Measurements from ENCODE around the gene PLXDC1.

Gene PLXDC1

DNA sequence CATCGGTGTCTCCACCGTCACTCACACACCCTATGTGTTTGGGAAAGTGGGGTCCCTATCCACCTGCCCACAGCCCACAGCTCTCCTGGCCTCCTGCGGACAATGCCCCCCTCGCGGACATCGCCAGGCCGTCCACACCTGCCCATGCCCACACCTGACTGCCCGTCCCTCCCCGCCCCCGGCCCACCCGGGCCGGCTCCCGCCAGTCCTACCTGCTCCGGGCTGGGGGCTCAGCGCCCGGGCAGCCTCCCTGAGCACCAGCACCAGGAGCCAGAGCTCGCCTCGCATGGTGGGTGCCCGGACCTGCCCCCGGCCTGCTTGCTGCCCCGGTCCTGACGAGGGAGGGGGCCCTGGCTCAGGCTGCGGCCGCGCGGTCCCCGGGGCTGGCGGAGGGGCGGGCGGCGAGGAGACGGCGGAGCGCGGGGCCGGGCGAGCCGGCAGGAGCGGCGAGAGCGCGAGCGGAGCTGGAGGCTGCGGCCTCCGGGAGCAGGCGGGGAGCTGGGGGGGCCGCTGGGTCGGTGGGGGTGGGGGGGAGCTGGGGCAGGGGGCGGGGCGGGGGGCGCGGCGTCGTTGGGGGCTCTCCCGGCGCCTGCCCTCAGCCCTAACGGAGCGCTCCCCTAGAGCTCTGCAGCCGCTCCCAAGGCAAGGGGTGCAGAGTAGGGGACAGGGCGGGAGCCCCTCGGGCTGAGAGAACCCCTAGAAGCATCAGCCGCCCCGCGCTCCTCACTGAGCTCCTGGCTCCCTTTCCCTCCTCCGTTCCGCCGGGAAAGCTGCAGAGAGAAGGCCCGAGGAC lies at the start of gene PLXDC1:
PLXDC1 (minus strand) TSS at position 488 of the 793 bp plus-strand sequence; CDS start at position 288, 200 bp downstream.
- Histone ChIP-seq H3K27ac (ENCODE audit: low read length) (no peak within 1 kb of the TSS), H3K4me3 (ENCODE audit: low read length) (peak within 1 kb of the TSS; percentile 92)

DNA sequence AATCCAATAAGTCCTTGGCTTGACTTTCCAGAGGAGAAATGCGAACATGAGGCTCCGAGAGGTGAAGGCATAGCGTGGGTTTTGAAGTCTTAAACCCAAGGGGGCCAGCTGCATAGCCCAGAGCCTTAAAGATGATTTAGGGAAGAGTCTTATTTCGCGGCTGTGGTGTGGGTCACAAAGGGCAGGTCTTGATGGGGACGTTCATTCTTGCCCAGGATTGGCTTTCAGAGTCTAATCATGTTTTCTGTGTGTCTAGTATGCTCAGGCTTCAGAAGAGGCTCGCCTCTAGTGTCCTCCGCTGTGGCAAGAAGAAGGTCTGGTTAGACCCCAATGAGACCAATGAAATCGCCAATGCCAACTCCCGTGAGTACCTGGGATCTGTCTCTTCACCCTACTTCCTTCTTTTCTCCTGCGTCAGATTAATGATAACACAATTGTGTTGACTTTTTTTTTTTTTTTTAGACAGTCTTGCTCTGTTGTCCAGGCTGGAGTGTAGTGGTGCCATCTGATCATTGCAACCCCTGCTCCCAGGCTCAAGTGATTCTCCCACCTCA lies 49.6 kb upstream of the PLXDC1 start:
- Histone ChIP-seq H3K4me2 (ENCODE audit: low read length) (peak overlapping the region; percentile 99), H3K4me3 (ENCODE audit: low read length) (peak overlapping the region; percentile 99), H3K27ac (ENCODE audit: low read length) (peak overlapping the region; percentile 87), H4K20me1 (ENCODE audit: insufficient read depth, low read length) (peaks cover 18% of the 10 kb centered on the region), H3K79me2 (ENCODE audit: low read length) (peaks cover 33% of the 10 kb centered on the region), H3K27me3 (ENCODE audit: low read depth, low read length) (no peaks in the 10 kb centered on the region), H3K9ac (ENCODE audit: low read length) (peak overlapping the region; percentile 98), H3K4me1 (ENCODE audit: low read length) (peaks cover 33% of the 10 kb centered on the region), H3K36me3 (replicated peaks; ENCODE audit: low read depth, low read length) (peaks cover 40% of the 10 kb centered on the region), H2AFZ (ENCODE audit: low read depth, low read length) (no peak overlapping the region), H3K9me3 (ENCODE audit: insufficient read depth, low read length) (no peaks in the 10 kb centered on the region)
- TF ChIP-seq, protein P1, sequence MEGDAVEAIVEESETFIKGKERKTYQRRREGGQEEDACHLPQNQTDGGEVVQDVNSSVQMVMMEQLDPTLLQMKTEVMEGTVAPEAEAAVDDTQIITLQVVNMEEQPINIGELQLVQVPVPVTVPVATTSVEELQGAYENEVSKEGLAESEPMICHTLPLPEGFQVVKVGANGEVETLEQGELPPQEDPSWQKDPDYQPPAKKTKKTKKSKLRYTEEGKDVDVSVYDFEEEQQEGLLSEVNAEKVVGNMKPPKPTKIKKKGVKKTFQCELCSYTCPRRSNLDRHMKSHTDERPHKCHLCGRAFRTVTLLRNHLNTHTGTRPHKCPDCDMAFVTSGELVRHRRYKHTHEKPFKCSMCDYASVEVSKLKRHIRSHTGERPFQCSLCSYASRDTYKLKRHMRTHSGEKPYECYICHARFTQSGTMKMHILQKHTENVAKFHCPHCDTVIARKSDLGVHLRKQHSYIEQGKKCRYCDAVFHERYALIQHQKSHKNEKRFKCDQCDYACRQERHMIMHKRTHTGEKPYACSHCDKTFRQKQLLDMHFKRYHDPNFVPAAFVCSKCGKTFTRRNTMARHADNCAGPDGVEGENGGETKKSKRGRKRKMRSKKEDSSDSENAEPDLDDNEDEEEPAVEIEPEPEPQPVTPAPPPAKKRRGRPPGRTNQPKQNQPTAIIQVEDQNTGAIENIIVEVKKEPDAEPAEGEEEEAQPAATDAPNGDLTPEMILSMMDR (IDR thresholded peaks at IDR 0.05; ENCODE audit: low read depth, low read length): no peak
- no peak for TF ChIP-seq EZH2phosphoT487 (IDR thresholded peaks at IDR 0.05; ENCODE audit: low read depth)

More for the DNA sequence above, at the start of gene PLXDC1:
- no peak for TF ChIP-seq EZH2phosphoT487 (IDR thresholded peaks at IDR 0.05; ENCODE audit: low read depth)
- TF ChIP-seq, protein P1 (IDR thresholded peaks at IDR 0.05; ENCODE audit: low read depth, low read length): no peak
- no peaks in the 10 kb centered on the region for H3K79me2 ChIP-seq (ENCODE audit: low read length)
- no peaks in the 10 kb centered on the region for H3K9me3 ChIP-seq (ENCODE audit: insufficient read depth, low read length)
- no peaks in the 10 kb centered on the region for H3K36me3 ChIP-seq (replicated peaks; ENCODE audit: low read depth, low read length)
- no peaks in the 10 kb centered on the region for H4K20me1 ChIP-seq (ENCODE audit: insufficient read depth, low read length)
- peaks cover 15% of the 10 kb centered on the region for H3K4me1 ChIP-seq (ENCODE audit: low read length)
- H3K27me3 ChIP-seq (ENCODE audit: low read depth, low read length): peaks cover 41% of the 10 kb centered on the region
- no peak within 1 kb of the TSS for H2AFZ ChIP-seq (ENCODE audit: low read depth, low read length)
- H3K9ac ChIP-seq (ENCODE audit: low read length): 0 out of 2 replicates have a peak within 1 kb of the TSS, but pooled peaks have one; percentile 17
- peak within 1 kb of the TSS; percentile 99 for H3K4me2 ChIP-seq (ENCODE audit: low read length)

DNA sequence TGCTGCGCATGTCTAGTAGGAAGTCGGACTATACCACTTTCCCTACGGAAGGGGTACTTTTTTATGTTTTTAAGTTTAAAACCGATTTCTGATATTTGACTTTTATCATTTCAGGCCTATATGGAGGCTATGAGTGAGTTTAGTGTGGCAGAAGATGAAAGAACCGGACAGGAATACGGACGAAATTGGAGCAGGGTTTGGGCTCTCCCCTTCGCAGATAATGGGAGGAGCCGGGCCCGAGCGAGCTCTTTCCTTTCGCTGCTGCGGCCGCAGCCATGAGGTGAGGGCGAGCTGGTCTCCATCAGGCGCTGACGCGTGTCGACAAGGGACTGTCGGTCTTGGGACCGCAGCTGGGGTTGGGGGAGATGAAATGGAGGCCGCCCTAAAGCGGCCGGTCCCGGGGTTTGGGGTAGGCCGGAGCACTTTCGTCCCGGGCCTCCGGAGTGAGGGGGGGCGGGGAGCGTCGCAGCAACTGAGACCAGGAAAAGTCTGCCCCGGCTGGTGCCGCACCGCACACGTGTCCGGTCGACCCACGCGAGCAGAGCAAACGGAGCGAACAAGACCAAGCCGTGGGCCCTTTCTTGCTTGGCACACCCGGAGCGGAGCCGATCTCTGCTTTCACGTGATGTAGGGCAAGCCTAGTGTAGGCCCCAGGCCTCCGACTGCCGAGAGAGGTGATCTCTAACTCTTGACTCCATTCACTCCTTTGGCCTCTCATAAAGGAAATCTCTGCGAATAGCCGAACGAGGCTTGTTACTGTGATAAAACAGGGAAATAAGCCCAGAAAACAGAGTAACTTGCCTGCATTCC lies 48.8 kb upstream of the PLXDC1 start, which contains the start of gene RPL19:
RPL19 (plus strand) TSS at position 214 of the 810 bp plus-strand sequence; CDS start at position 276, 62 bp downstream.
- H3K27ac ChIP-seq (ENCODE audit: low read length): peak within 1 kb of the TSS; percentile 87
- H3K9me3 ChIP-seq (ENCODE audit: insufficient read depth, low read length): no peaks in the 10 kb centered on the region
- peak within 1 kb of the TSS; percentile 99 for H3K4me2 ChIP-seq (ENCODE audit: low read length)
- peaks cover 33% of the 10 kb centered on the region for H3K4me1 ChIP-seq (ENCODE audit: low read length)
- peaks cover 40% of the 10 kb centered on the region for H3K36me3 ChIP-seq (replicated peaks; ENCODE audit: low read depth, low read length)
- H3K9ac ChIP-seq (ENCODE audit: low read length): peak within 1 kb of the TSS; percentile 98
- peak within 1 kb of the TSS; percentile 100 for H2AFZ ChIP-seq (ENCODE audit: low read depth, low read length)
- peaks cover 18% of the 10 kb centered on the region for H4K20me1 ChIP-seq (ENCODE audit: insufficient read depth, low read length)
- H3K27me3 ChIP-seq (ENCODE audit: low read depth, low read length): no peaks in the 10 kb centered on the region
- TF ChIP-seq EZH2phosphoT487 (IDR thresholded peaks at IDR 0.05; ENCODE audit: low read depth): no peak
- TF ChIP-seq, protein P1 (IDR thresholded peaks at IDR 0.05; ENCODE audit: low read depth, low read length): no peak
- H3K79me2 ChIP-seq (ENCODE audit: low read length): peaks cover 41% of the 10 kb centered on the region
- peak within 1 kb of the TSS; percentile 99 for H3K4me3 ChIP-seq (ENCODE audit: low read length)

DNA sequence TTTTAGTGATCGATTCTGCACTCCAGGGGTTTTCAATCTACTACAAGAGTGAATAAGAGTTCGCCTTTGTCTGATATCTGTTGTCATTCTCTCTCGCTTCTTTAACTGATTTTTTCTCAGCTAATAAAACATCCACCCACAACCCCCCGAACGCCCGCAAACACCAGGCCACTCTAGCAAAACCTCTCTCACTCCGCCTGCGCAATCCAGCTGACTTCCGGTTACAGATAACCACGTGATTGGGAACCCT lies 48.3 kb upstream of the PLXDC1 start:
- Histone ChIP-seq H2AFZ (ENCODE audit: low read depth, low read length) (peak overlapping the region; percentile 100), H3K9me3 (ENCODE audit: insufficient read depth, low read length) (no peaks in the 10 kb centered on the region), H3K9ac (ENCODE audit: low read length) (peak overlapping the region; percentile 98), H3K79me2 (ENCODE audit: low read length) (peaks cover 42% of the 10 kb centered on the region), H3K36me3 (replicated peaks; ENCODE audit: low read depth, low read length) (peaks cover 36% of the 10 kb centered on the region), H3K4me1 (ENCODE audit: low read length) (peaks cover 33% of the 10 kb centered on the region), H3K27ac (ENCODE audit: low read length) (peak overlapping the region; percentile 87), H3K4me2 (ENCODE audit: low read length) (peak overlapping the region; percentile 99), H3K27me3 (ENCODE audit: low read depth, low read length) (no peaks in the 10 kb centered on the region), H3K4me3 (ENCODE audit: low read length) (peak overlapping the region; percentile 99), H4K20me1 (ENCODE audit: insufficient read depth, low read length) (peaks cover 18% of the 10 kb centered on the region)
- TF ChIP-seq, protein P1 (IDR thresholded peaks at IDR 0.05; ENCODE audit: low read depth, low read length): no peak
- no peak for TF ChIP-seq EZH2phosphoT487 (IDR thresholded peaks at IDR 0.05; ENCODE audit: low read depth)
